ENCODE measurements around the gene ITGA3. TPM values are rescaled to one million over a fixed set of nuclear protein-coding genes. Genes with fewer than 3 reads are reported as not detected.

Gene ITGA3
- polyA plus RNA-seq, 4 donors, result 48.3 to 109 (median 88.1) TPM

GRCh38 chr17:50066995-50067394, 11.1 kb downstream of the ITGA3 start:
- no peak for DNase-seq (ENCODE audit: low read depth in 4 of 4, low spot score in 3 of 4)

DNA sequence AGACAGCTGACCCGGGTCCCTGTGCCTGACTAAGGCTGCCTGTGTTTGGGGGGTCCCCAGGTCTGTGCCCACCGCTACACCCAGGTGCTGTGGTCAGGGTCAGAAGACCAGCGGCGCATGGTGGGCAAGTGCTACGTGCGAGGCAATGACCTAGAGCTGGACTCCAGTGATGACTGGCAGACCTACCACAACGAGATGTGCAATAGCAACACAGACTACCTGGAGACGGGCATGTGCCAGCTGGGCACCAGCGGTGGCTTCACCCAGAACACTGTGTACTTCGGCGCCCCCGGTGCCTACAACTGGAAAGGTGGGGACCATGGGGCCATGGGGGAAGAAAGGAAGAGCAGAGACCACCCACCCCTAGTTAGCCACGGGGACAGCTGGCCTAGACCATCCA, 12.1 kb downstream of the ITGA3 start:
- no peak for DNase-seq (ENCODE audit: low read depth in 4 of 4, low spot score in 3 of 4)

DNA sequence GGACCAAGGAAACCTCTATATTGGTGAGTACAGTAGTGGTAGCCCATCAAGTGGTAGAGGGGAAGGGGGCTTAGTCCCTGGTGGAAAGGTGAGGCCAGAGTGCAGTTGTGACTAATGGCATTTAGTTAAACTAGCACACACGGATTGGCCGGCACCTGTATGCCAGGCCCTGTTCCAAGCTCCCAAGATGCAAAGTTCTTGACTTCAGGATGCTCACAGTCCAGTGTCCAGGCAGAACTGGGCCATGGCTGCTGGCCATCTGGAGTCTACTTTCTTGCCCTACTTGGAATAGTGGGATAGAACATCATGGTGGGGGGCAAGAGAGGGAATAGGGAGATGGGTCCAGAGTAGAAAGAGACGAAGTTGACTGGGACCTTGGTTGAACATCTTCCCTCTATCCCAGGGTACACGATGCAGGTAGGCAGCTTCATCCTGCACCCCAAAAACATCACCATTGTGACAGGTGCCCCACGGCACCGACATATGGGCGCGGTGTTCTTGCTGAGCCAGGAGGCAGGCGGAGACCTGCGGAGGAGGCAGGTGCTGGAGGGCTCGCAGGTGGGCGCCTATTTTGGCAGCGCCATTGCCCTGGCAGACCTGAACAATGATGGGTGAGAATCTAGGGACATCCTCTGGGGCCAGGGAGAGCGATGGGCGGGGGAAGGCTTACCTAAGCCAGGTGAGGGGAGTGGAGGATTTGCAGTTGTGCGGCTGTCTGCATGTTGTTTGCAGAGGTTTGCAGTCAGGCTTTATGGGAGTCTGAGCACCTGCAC, 15.2 kb downstream of the ITGA3 start:
- no peak for DNase-seq (ENCODE audit: low read depth in 4 of 4, low spot score in 3 of 4)

DNA sequence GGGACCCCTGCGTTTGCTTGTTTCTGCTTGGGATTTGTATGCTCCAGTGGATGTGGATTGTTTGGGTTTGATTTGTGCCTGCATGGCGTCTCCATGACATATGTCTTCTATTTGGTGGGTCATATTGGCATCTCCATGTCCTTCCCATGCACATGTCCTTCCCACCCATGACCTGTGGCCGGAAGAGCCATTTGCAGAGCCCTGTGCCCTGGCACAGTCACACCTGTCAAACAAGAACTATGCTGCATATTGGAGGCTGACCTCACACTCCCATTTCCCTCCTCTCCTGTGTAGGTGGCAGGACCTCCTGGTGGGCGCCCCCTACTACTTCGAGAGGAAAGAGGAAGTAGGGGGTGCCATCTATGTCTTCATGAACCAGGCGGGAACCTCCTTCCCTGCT, 15.8 kb downstream of the ITGA3 start:
- DNase-seq (ENCODE audit: low read depth in 4 of 4, low spot score in 3 of 4), result no peak

DNA sequence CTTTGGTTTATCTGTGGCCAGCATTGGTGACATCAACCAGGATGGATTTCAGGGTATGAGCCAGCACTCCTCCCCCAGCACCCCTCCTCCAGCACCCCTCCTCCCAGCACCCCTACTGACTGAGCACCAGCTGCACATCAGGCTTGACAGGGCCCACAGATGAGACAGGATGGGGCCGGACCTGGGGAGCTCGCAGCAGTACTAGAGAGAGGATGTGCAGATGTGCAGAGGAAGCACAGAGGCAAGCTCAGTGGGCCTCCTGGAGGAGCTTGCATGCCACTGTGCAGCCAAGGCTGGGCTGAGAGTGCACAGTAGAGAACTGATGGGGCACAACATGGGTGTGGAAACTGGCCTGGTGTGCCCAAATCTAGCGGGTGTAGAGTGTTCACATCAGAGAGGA, 16.2 kb downstream of the ITGA3 start:
- no peak for DNase-seq (ENCODE audit: low read depth in 4 of 4, low spot score in 3 of 4)

GRCh38 chr17:50072925-50073324, 17.0 kb downstream of the ITGA3 start:
- no peak for DNase-seq (ENCODE audit: low read depth in 4 of 4, low spot score in 3 of 4)

DNA sequence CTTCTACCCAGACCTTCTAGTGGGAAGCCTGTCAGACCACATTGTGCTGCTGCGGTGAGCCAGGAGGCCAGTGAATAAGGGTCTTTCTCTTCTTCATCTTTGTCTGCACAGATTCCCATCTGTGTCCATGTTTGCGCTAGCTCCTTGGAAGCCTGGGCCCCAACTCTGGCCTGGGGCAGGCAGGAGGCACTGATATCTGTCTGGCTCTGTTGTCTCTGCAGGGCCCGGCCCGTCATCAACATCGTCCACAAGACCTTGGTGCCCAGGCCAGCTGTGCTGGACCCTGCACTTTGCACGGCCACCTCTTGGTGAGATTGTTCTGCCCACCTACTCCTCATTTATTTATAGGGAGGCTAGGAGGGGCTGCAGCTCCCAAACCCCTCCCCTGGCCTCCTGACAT, 18.3 kb downstream of the ITGA3 start:
- DNase-seq (ENCODE audit: low read depth in 4 of 4, low spot score in 3 of 4), result no peak

- DNase-seq (ENCODE audit: low read depth in 4 of 4, low spot score in 3 of 4), result no peak
Observed at GRCh38 chr17:50075446-50076032, 19.6 kb downstream of the ITGA3 start.

DNA sequence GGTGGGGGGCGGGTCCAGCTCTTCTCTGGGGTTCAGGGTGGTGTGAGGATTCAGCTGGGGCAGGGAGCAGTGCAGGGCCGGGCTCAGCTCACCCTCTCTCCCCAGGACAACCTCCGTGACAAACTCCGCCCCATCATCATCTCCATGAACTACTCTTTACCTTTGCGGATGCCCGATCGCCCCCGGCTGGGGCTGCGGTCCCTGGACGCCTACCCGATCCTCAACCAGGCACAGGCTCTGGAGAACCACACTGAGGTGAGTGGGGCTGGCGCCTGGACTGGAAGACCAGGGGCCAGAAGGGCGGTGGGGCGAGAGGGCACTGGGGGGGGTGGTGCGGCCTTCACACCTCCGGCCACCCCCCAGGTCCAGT, 20.3 kb downstream of the ITGA3 start:
- DNase-seq (ENCODE audit: low read depth in 4 of 4, low spot score in 3 of 4), result no peak

- DNase-seq (ENCODE audit: low read depth in 4 of 4, low spot score in 3 of 4), result no peak
Observed at GRCh38 chr17:50076591-50077235, 20.8 kb downstream of the ITGA3 start.

DNA sequence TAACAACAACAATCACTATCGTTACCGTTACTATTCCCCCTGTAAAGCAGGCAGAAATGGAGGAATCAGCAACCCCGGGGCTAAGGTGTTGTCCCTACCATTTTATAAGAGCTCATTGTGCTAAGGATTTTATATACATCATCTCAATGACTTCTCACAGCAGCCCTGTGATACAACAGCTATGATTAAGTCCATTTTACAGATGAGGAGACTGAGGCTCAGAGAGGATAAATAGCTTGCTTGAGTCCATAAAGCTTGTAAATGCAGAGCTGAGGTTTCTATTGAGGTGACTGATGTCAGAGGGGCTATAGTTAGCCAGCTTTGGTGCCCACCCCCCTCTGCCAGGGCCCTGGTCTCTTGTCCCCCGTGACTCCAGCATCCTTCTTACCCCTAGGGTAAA, 22.5 kb downstream of the ITGA3 start:
- DNase-seq (ENCODE audit: low read depth in 4 of 4, low spot score in 3 of 4), result no peak

GRCh38 chr17:50079334-50080095, 23.6 kb downstream of the ITGA3 start:
- no peak for DNase-seq (ENCODE audit: low read depth in 4 of 4, low spot score in 3 of 4)

GRCh38 chr17:50080096-50080480, 24.2 kb downstream of the ITGA3 start:
- DNase-seq (ENCODE audit: low read depth in 4 of 4, low spot score in 3 of 4), result no peak

GRCh38 chr17:50080827-50081226, 24.9 kb downstream of the ITGA3 start:
- no peak for DNase-seq (ENCODE audit: low read depth in 4 of 4, low spot score in 3 of 4)

DNA sequence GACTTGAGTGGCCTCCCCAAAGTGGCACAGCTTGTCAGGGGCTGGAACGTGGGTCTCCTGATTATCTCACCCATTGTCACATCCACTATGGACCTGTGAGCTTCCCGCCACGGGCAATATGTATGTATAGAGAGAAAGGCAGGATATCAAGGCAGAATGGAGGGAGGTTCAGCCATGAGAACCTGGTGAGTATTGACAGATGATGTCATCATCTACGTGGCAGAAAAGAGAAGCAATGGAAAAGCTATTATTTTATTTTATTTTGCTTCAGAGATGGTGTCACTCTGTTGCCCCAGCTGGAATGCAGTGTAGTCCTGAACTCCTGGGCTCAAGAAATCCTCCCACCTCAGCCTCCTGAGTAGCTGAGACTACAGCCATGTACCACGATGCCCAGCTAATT, 25.8 kb downstream of the ITGA3 start:
- no peak for DNase-seq (ENCODE audit: low read depth in 4 of 4, low spot score in 3 of 4)

- no peak for DNase-seq (ENCODE audit: low read depth in 4 of 4, low spot score in 3 of 4)
Observed at GRCh38 chr17:50087246-50087911, 31.5 kb downstream of the ITGA3 start.

DNA sequence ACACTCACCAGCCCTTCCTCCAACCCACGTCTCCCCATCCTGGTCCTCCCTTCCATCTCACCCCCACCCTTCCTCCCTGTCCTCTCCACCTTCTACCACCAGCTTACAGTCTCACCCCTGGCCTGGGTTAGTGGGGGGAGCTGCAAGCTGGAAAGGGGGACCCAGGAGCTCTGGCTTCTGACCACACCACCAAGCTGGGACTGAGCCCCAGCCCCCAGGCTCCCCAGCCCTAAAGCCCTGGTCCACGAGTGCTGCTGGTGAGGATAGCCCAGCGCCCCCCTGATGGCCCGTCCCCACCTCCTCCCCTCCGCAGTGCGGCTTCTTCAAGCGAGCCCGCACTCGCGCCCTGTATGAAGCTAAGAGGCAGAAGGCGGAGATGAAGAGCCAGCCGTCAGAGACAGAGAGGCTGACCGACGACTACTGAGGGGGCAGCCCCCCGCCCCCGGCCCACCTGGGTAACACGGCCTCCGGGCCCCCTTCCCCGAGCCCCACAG, 32.0 kb downstream of the ITGA3 start:
- no peak for DNase-seq (ENCODE audit: low read depth in 4 of 4, low spot score in 3 of 4)

- DNase-seq (ENCODE audit: low read depth in 4 of 4, low spot score in 3 of 4), result no peak
Observed at GRCh38 chr17:50088952-50089825, 33.3 kb downstream of the ITGA3 start.

DNA sequence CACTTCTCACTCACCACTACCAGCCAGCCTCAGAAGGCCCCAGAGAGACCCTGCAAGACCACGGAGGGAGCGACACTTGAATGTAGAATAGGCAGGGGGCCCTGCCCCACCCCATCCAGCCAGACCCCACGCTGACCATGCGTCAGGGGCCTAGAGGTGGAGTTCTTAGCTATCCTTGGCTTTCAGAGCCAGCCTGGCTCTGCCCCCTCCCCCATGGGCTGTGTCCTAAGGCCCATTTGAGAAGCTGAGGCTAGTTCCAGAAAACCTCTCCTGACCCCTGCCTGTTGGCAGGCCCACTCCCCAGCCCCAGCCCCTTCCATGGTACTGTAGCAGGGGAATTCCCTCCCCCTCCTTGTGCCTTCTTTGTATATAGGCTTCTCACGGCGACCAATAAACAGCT, 34.2 kb downstream of the ITGA3 start:
- no peak for DNase-seq (ENCODE audit: low read depth in 4 of 4, low spot score in 3 of 4)
